ENCODE measurements around the gene ABHD10. TPM values are rescaled to one million over a fixed set of nuclear protein-coding genes. Genes with fewer than 3 reads are reported as not detected.

ABHD10 gene
- total RNA-seq, 1 donor from 2014 or later = 82.9 TPM

DNA sequence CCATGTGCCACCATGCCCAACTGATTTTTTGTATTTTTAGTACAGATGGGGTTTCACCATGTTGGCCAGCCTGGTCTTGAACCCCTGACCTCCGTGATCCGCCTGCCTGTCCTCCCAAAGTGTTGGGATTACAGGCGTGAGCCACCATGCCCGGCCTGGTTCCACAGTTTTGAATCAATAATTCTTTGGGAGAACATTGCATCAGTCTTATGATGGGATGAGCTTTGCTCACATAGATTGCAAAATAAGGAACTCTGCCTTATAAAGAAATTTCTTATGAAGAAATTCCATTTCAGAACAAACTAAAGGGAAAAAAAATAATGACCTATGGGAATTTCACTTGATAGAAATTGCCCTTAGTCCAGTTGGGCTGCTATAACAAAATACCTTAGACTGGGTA lies 39.9 kb downstream of the ABHD10 start:
- Histone ChIP-seq H3K36me3 (no peaks in the 10 kb centered on the region), H3K79me2 (ENCODE audit: low read depth) (no peaks in the 10 kb centered on the region), H3K4me1 (peaks cover 20% of the 10 kb centered on the region), H2AFZ (replicated peaks) (no peak overlapping the region), H3K9me3 (ENCODE audit: low read depth) (no peaks in the 10 kb centered on the region), H3K4me2 (no peak overlapping the region), H3K9ac (no peak overlapping the region), H3K27ac (no peak overlapping the region), H3K4me3 (no peak overlapping the region), H3F3A (ENCODE audit: low read depth) (peaks cover 24% of the 10 kb centered on the region), H3K27me3 (no peaks in the 10 kb centered on the region), H4K20me1 (ENCODE audit: low read depth) (no peaks in the 10 kb centered on the region)
- H3K27ac Mint-ChIP-seq = no peak overlapping the region
- TF ChIP-seq EZH2phosphoT487 (IDR thresholded peaks at IDR 0.05) = no peak
- TF ChIP-seq EZH2 (IDR thresholded peaks at IDR 0.05) = no peak
- TF ChIP-seq, protein P1, sequence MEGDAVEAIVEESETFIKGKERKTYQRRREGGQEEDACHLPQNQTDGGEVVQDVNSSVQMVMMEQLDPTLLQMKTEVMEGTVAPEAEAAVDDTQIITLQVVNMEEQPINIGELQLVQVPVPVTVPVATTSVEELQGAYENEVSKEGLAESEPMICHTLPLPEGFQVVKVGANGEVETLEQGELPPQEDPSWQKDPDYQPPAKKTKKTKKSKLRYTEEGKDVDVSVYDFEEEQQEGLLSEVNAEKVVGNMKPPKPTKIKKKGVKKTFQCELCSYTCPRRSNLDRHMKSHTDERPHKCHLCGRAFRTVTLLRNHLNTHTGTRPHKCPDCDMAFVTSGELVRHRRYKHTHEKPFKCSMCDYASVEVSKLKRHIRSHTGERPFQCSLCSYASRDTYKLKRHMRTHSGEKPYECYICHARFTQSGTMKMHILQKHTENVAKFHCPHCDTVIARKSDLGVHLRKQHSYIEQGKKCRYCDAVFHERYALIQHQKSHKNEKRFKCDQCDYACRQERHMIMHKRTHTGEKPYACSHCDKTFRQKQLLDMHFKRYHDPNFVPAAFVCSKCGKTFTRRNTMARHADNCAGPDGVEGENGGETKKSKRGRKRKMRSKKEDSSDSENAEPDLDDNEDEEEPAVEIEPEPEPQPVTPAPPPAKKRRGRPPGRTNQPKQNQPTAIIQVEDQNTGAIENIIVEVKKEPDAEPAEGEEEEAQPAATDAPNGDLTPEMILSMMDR (IDR thresholded peaks at IDR 0.05) = no peak
- H3K27me3 Mint-ChIP-seq (ENCODE audit: insufficient read depth, low read depth) = peaks cover 10% of the 10 kb centered on the region
- DNase-seq (ENCODE audit: low spot score) = no peak
- H3K36me3 Mint-ChIP-seq = peaks cover 9% of the 10 kb centered on the region
- peaks cover 22% of the 10 kb centered on the region for H3K9me3 Mint-ChIP-seq
- H3K4me1 Mint-ChIP-seq = peaks cover 57% of the 10 kb centered on the region
- H3K4me3 Mint-ChIP-seq = no peak overlapping the region

DNA sequence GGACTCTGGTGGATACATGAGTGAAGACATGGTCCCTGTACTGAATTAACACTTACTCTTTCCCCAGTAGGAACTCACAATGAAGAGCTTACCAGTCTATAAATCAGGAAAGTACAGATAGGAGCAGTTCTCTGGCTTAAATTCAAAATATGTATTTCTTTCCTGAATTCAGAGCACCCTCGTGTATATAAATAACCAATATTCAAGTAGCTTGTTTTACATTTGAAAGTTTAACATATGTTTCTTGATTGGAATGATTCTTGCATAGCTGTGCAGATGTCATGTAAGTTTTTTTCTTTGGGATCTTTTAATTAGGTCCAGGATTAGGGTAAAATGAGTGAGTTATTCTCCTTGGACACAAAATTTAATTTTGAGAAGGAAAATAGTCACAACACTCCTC lies 40.9 kb downstream of the ABHD10 start:
- Histone ChIP-seq H3K4me2 (no peak overlapping the region), H3K9ac (no peak overlapping the region), H3K79me2 (ENCODE audit: low read depth) (no peaks in the 10 kb centered on the region), H4K20me1 (ENCODE audit: low read depth) (no peaks in the 10 kb centered on the region), H3K9me3 (ENCODE audit: low read depth) (no peaks in the 10 kb centered on the region), H3K4me3 (no peak overlapping the region), H3K27ac (no peak overlapping the region), H3K4me1 (peaks cover 20% of the 10 kb centered on the region), H3K27me3 (no peaks in the 10 kb centered on the region), H3F3A (ENCODE audit: low read depth) (peaks cover 16% of the 10 kb centered on the region), H3K36me3 (no peaks in the 10 kb centered on the region), H2AFZ (replicated peaks) (no peak overlapping the region)
- no peak for TF ChIP-seq EZH2 (IDR thresholded peaks at IDR 0.05)
- TF ChIP-seq, protein P1 (IDR thresholded peaks at IDR 0.05) = no peak
- no peak for TF ChIP-seq EZH2phosphoT487 (IDR thresholded peaks at IDR 0.05)
- DNase-seq (ENCODE audit: low spot score) = no peak
- Mint-ChIP-seq H3K36me3 (peaks cover 10% of the 10 kb centered on the region), H3K4me1 (peaks cover 52% of the 10 kb centered on the region), H3K27me3 (ENCODE audit: insufficient read depth, low read depth) (peaks cover 10% of the 10 kb centered on the region), H3K4me3 (no peak overlapping the region), H3K27ac (peak overlapping the region; percentile 84), H3K9me3 (peaks cover 26% of the 10 kb centered on the region)

DNA sequence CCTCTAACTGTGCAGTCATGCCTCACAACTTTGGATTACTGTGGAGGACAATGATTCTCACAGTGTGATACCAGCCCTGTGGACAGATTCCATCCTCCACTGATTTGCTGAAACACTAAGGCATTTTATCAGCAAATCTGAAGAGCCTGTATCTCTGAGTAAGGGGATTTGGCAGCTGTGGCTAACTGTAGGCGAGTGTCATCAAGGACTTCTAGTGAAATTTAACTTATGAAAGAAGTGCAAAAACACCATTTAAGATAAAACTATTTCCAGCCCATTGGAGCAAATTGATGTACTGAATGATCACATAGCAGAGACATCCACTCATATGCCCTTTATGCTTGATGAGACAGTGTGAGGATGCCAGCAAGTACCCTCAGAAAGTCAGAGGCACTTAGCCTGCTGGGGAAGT lies 41.9 kb downstream of the ABHD10 start:
- H3K9me3 Mint-ChIP-seq = peaks cover 26% of the 10 kb centered on the region
- Histone ChIP-seq H3K27me3 (no peaks in the 10 kb centered on the region), H4K20me1 (ENCODE audit: low read depth) (no peaks in the 10 kb centered on the region), H2AFZ (replicated peaks) (no peak overlapping the region), H3K4me3 (no peak overlapping the region), H3K9me3 (ENCODE audit: low read depth) (no peaks in the 10 kb centered on the region), H3K4me2 (peak overlapping the region; percentile 17), H3F3A (ENCODE audit: low read depth) (peaks cover 16% of the 10 kb centered on the region), H3K9ac (no peak overlapping the region), H3K36me3 (no peaks in the 10 kb centered on the region), H3K27ac (peak overlapping the region; percentile 73), H3K79me2 (ENCODE audit: low read depth) (no peaks in the 10 kb centered on the region), H3K4me1 (peaks cover 20% of the 10 kb centered on the region)
- H3K27me3 Mint-ChIP-seq (ENCODE audit: insufficient read depth, low read depth) = peaks cover 10% of the 10 kb centered on the region
- H3K27ac Mint-ChIP-seq = peak overlapping the region; percentile 97
- peaks cover 49% of the 10 kb centered on the region for H3K4me1 Mint-ChIP-seq
- peak overlapping the region; percentile 54 for H3K4me3 Mint-ChIP-seq
- peaks cover 7% of the 10 kb centered on the region for H3K36me3 Mint-ChIP-seq
- peak; percentile 83 for DNase-seq (ENCODE audit: low spot score)
- TF ChIP-seq, protein P1 (IDR thresholded peaks at IDR 0.05) = no peak
- no peak for TF ChIP-seq EZH2 (IDR thresholded peaks at IDR 0.05)
- no peak for TF ChIP-seq EZH2phosphoT487 (IDR thresholded peaks at IDR 0.05)
